ENCODE results near the gene EGLN3.

- TF ChIP-seq CTCF (conservative IDR thresholded peaks at IDR 0.05; ENCODE audit: low read length) (no peak), EZH2phosphoT487 (IDR thresholded peaks at IDR 0.05; ENCODE audit: borderline replicate concordance) (no peak)
Measured at GRCh38 chr14:33909380-33910084, 41.3 kb downstream of the EGLN3 start.
